SK-N-SH treated with all-trans-retinoic acid at 6 μM for 48 hours (cell line): ENCODE measurements around the gene VAMP1.

Source experiments
- ARNTL ChIP-seq: fragments of 450-650 bp; formaldehyde crosslinking; IDR thresholded peaks from 2 replicates; pipeline ENCODE4 v1.5.0; 2020; ENCODE audit warnings: low read depth, mild to moderate bottlenecking, moderate library complexity, borderline replicate concordance
- CSDC2 ChIP-seq: fragments of 250-450 bp; sonication (Bioruptor Pico); IDR thresholded peaks from 2 replicates; pipeline ENCODE4 v1.5.0; 2020; ENCODE audit warnings: mild to moderate bottlenecking, moderate library complexity
- CSRNP3 ChIP-seq: fragments of 250-450 bp; sonication (Bioruptor Pico); IDR thresholded peaks from 2 replicates; pipeline ENCODE4 v1.5.1; 2021; ENCODE audit warnings: mild to moderate bottlenecking, moderate library complexity
- ESRRG ChIP-seq: fragments of 250-450 bp; sonication (Bioruptor Pico); IDR thresholded peaks from 2 replicates; pipeline ENCODE4 v1.6.1; 2021; ENCODE audit warnings: mild to moderate bottlenecking
- ISL1 ChIP-seq: fragments of 250-450 bp; sonication (Bioruptor Pico); IDR thresholded peaks from 2 replicates; pipeline ENCODE4 v2.1.2; 2022; ENCODE audit warnings: mild to moderate bottlenecking, moderate library complexity
- PATZ1 ChIP-seq: fragments of 250-450 bp; sonication (Bioruptor Pico); IDR thresholded peaks from 2 replicates; pipeline ENCODE4 v1.8.0; 2020; ENCODE audit warnings: mild to moderate bottlenecking, moderate library complexity, borderline replicate concordance
- RARB ChIP-seq: fragments of 250-450 bp; sonication (Bioruptor Pico); IDR thresholded peaks from 2 replicates; pipeline ENCODE4 v1.8.0; 2021; ENCODE audit warnings: mild to moderate bottlenecking, moderate library complexity
- SNAI2 ChIP-seq: fragments of 250-450 bp; sonication (Bioruptor Pico); IDR thresholded peaks from 2 replicates; pipeline ENCODE4 v1.5.0; 2020; ENCODE audit warnings: mild to moderate bottlenecking, moderate library complexity
- TCF4 ChIP-seq: fragments of 250-450 bp; sonication (Bioruptor Pico); IDR thresholded peaks from 2 replicates; pipeline ENCODE4 v1.8.0; 2021; ENCODE audit warnings: mild to moderate bottlenecking, moderate library complexity, borderline replicate concordance
- ZC3H10 ChIP-seq: fragments of 250-450 bp; sonication (Bioruptor Pico); IDR thresholded peaks from 2 replicates; pipeline ENCODE4 v1.5.1; 2021; ENCODE audit warnings: mild to moderate bottlenecking, moderate library complexity
- ZFP3 ChIP-seq: fragments of 250-450 bp; sonication (Bioruptor Pico); IDR thresholded peaks from 2 replicates; pipeline ENCODE4 v1.5.0; 2020; ENCODE audit warnings: mild to moderate bottlenecking, moderate library complexity
- ZFP30 ChIP-seq: fragments of 450-650 bp; formaldehyde crosslinking; IDR thresholded peaks from 2 replicates; pipeline ENCODE4 v1.5.0; 2022; ENCODE audit warnings: mild to moderate bottlenecking, moderate library complexity
- TF ChIP-seq, protein P1 (sequence below): fragments of 250-450 bp; sonication (Bioruptor Pico); IDR thresholded peaks from 2 replicates; pipeline ENCODE4 v1.8.0; 2021; ENCODE audit warnings: low read depth, mild to moderate bottlenecking, moderate library complexity, borderline replicate concordance

GRCh38 chr12:6464531-6464930, 5.9 kb downstream of the VAMP1 start:
- TF ChIP-seq PATZ1 (CRISPR knock-in tag) (no peak), RARB (CRISPR knock-in tag) (no peak), CSRNP3 (CRISPR knock-in tag) (no peak), CSDC2 (CRISPR knock-in tag) (no peak), ZC3H10 (CRISPR knock-in tag) (no peak), ZFP30 (no peak), ISL1 (no peak), ESRRG (CRISPR knock-in tag) (no peak), SNAI2 (CRISPR knock-in tag) (no peak), ARNTL (no peak), TCF4 (CRISPR knock-in tag) (no peak), ZFP3 (CRISPR knock-in tag) (no peak)
- TF ChIP-seq, protein P1, sequence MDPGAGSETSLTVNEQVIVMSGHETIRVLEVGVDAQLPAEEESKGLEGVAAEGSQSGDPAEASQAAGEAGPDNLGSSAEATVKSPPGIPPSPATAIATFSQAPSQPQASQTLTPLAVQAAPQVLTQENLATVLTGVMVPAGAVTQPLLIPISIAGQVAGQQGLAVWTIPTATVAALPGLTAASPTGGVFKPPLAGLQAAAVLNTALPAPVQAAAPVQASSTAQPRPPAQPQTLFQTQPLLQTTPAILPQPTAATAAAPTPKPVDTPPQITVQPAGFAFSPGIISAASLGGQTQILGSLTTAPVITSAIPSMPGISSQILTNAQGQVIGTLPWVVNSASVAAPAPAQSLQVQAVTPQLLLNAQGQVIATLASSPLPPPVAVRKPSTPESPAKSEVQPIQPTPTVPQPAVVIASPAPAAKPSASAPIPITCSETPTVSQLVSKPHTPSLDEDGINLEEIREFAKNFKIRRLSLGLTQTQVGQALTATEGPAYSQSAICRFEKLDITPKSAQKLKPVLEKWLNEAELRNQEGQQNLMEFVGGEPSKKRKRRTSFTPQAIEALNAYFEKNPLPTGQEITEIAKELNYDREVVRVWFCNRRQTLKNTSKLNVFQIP (CRISPR knock-in tag): no peak
